ENCODE data around the gene AP3S2. TPM values are rescaled to one million over a fixed set of nuclear protein-coding genes. Genes with fewer than 3 reads are reported as not detected.
A peak's percentile ranks its signal among the peaks of the same experiment; 100 is the strongest.

The AP3S2 gene
- total and polyA plus RNA-seq, 2 of the 13 experiments (the other 11 are each of a cell fraction or from before 2014, with no cell fraction given): 17.6 to 44.4 TPM

DNA sequence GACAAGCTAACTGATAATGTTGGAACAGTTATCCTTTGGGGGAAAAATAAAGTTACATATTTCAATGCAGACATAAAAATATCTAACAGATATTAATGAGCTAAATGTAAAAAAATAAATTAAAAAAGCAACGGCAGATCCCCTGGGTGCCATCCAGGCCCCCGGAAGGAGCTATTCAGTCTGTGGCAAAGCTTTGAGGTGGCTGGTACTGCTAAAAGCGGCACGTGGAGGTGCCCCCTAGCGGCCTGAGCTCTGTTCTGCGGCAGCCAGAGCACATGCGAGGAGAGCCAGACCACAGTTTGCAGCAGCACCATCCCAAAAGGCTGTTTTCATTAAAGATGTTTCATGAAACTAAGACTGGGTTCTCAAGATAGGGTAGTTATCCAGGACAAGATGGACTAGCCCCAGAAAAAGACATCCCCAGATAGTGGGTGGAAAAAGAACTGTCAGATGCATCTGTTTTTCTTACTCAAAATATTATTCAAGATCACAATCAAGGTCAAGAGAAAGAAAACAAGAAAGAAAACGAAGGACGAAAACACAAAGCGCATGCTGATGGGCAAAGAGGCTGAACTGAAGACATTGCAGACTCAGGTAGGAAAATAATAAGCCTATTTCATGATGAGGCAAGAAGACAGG is 18.7 kb downstream of the AP3S2 start (continued):
- no peak for TF ChIP-seq ZNF264 (CRISPR knock-in tag; IDR thresholded peaks at IDR 0.05)
- TF ChIP-seq ZNF788 (CRISPR knock-in tag; IDR thresholded peaks at IDR 0.05; ENCODE audit: borderline replicate concordance): no peak
- TF ChIP-seq LCORL (IDR thresholded peaks at IDR 0.05): no peak
- TF ChIP-seq LCORL (CRISPR knock-in tag; IDR thresholded peaks at IDR 0.05): no peak
- no peak for TF ChIP-seq KDM5A (IDR thresholded peaks at IDR 0.05; ENCODE audit: borderline replicate concordance, low read length)
- TF ChIP-seq RAD21 (CRISPR knock-in tag; IDR thresholded peaks at IDR 0.05): peak; percentile 92
- TF ChIP-seq GATAD1 (CRISPR knock-in tag; IDR thresholded peaks at IDR 0.05): 0 out of 2 replicates have a peak, but pooled peaks have one; percentile 20
- TF ChIP-seq, protein P1, sequence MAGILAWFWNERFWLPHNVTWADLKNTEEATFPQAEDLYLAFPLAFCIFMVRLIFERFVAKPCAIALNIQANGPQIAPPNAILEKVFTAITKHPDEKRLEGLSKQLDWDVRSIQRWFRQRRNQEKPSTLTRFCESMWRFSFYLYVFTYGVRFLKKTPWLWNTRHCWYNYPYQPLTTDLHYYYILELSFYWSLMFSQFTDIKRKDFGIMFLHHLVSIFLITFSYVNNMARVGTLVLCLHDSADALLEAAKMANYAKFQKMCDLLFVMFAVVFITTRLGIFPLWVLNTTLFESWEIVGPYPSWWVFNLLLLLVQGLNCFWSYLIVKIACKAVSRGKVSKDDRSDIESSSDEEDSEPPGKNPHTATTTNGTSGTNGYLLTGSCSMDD (CRISPR knock-in tag; IDR thresholded peaks at IDR 0.05): no peak
- no peak for TF ChIP-seq CCDC6 (CRISPR knock-in tag; IDR thresholded peaks at IDR 0.05)
- TF ChIP-seq, protein P2, sequence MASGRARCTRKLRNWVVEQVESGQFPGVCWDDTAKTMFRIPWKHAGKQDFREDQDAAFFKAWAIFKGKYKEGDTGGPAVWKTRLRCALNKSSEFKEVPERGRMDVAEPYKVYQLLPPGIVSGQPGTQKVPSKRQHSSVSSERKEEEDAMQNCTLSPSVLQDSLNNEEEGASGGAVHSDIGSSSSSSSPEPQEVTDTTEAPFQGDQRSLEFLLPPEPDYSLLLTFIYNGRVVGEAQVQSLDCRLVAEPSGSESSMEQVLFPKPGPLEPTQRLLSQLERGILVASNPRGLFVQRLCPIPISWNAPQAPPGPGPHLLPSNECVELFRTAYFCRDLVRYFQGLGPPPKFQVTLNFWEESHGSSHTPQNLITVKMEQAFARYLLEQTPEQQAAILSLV (CRISPR knock-in tag; IDR thresholded peaks at IDR 0.05; ENCODE audit: borderline replicate concordance): no peak
- TF ChIP-seq, protein P3, sequence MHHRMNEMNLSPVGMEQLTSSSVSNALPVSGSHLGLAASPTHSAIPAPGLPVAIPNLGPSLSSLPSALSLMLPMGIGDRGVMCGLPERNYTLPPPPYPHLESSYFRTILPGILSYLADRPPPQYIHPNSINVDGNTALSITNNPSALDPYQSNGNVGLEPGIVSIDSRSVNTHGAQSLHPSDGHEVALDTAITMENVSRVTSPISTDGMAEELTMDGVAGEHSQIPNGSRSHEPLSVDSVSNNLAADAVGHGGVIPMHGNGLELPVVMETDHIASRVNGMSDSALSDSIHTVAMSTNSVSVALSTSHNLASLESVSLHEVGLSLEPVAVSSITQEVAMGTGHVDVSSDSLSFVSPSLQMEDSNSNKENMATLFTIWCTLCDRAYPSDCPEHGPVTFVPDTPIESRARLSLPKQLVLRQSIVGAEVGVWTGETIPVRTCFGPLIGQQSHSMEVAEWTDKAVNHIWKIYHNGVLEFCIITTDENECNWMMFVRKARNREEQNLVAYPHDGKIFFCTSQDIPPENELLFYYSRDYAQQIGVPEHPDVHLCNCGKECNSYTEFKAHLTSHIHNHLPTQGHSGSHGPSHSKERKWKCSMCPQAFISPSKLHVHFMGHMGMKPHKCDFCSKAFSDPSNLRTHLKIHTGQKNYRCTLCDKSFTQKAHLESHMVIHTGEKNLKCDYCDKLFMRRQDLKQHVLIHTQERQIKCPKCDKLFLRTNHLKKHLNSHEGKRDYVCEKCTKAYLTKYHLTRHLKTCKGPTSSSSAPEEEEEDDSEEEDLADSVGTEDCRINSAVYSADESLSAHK (CRISPR knock-in tag; IDR thresholded peaks at IDR 0.05; ENCODE audit: borderline replicate concordance): no peak
- no peak for TF ChIP-seq ELF1 (CRISPR knock-in tag; IDR thresholded peaks at IDR 0.05)
- peak; percentile 42; the same call in 1 of the 2 replicates for TF ChIP-seq SALL1 (CRISPR knock-in tag; IDR thresholded peaks at IDR 0.05)
- no peak for TF ChIP-seq ZFP82 (CRISPR knock-in tag; IDR thresholded peaks at IDR 0.05; ENCODE audit: borderline replicate concordance)
- TF ChIP-seq, protein P4, sequence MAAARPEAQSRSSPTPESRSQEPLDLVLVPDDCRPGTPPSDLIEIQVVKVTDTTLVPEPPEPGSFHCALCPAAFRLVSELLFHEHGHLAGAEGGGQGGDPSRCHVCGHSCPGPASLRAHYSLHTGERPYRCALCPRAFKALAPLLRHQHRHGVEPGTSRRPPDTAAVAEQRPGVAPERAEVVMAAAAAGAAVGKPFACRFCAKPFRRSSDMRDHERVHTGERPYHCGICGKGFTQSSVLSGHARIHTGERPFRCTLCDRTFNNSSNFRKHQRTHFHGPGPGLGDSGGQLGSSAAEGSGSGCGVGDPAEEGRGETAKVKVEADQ (CRISPR knock-in tag; IDR thresholded peaks at IDR 0.05; ENCODE audit: borderline replicate concordance): no peak
- TF ChIP-seq KLF16 (CRISPR knock-in tag; IDR thresholded peaks at IDR 0.05): 0 out of 4 replicates have a peak, but pooled peaks of 1 of the 2 experiments have one; percentile 49
- TF ChIP-seq, protein P5, sequence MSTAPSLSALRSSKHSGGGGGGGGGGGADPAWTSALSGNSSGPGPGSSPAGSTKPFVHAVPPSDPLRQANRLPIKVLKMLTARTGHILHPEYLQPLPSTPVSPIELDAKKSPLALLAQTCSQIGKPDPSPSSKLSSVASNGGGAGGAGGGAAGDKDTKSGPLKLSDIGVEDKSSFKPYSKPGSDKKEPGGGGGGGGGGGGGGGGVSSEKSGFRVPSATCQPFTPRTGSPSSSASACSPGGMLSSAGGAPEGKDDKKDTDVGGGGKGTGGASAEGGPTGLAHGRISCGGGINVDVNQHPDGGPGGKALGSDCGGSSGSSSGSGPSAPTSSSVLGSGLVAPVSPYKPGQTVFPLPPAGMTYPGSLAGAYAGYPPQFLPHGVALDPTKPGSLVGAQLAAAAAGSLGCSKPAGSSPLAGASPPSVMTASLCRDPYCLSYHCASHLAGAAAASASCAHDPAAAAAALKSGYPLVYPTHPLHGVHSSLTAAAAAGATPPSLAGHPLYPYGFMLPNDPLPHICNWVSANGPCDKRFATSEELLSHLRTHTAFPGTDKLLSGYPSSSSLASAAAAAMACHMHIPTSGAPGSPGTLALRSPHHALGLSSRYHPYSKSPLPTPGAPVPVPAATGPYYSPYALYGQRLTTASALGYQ (CRISPR knock-in tag; IDR thresholded peaks at IDR 0.05): no peak
- TF ChIP-seq RCOR2 (CRISPR knock-in tag; IDR thresholded peaks at IDR 0.05): no peak
- TF ChIP-seq HOXA5 (CRISPR knock-in tag; IDR thresholded peaks at IDR 0.05): no peak

All from HepG2 (cell line).